Right atrium auricular region (tissue), 2 donors: Measurements from ENCODE around the gene FMO1. TPM values are rescaled to one million over a fixed set of nuclear protein-coding genes. Genes with fewer than 3 reads are reported as not detected.

Experiments used
- DNase-seq: peaks from one replicate; pipeline ENCODE4 v3.0.0-alpha.2; 2019; ENCODE audit warnings: low spot score
- H3K27ac ChIP-seq, 2 donors: fragments of 200-600 bp; sonication (generic); 1 replicate in 1 of 2; 2 replicates in 1 of 2; pipeline ENCODE4 v1.5.1; 2016 to 2019
- H3K27me3 ChIP-seq, 2 donors: fragments of 200-600 bp; sonication (generic); one replicate each; pipeline versions ENCODE4 v1.5.1 to v1.6.0; 2017 to 2019
- H3K36me3 ChIP-seq: fragments of 200-600 bp; sonication (generic); one replicate; pipeline ENCODE4 v1.5.1; 2016
- H3K4me1 ChIP-seq, 2 donors: fragments of 200-600 bp; sonication (generic); one replicate each; pipeline versions ENCODE4 v1.5.1 to v1.6.0; 2017 to 2019
- H3K4me3 ChIP-seq, 2 donors: fragments of 200-600 bp; sonication (generic); 1 replicate in 1 of 2; 2 replicates in 1 of 2; pipeline ENCODE4 v1.5.1; 2017 to 2019; ENCODE audit warnings: mild to moderate bottlenecking in 1 of 2, moderate library complexity in 1 of 2
- H3K9me3 ChIP-seq, 2 donors: fragments of 200-600 bp; sonication (generic); one replicate each; pipeline ENCODE4 v1.5.1; 2019
- total RNA-seq, 2 donors: library from RNA; depleted of rRNA; stranded (reverse); fragments of >200 nt; gene quantifications; one replicate each; pipeline ENCODE4 v1.1.0, GENCODE V29; 2016
- TF ChIP-seq, protein P1 (sequence below), 2 donors: fragments of 200-600 bp; sonication (generic); IDR thresholded peaks; one replicate each; pipeline ENCODE4 v1.5.1; 2019; ENCODE audit warnings: antibody characterized with exemption in 2 of 2

The FMO1 gene
- under 1 TPM; 0.37 to 0.47 TPM for total RNA-seq

- Histone ChIP-seq H3K4me3 (no peak within 1 kb of the TSS), H3K36me3 (no peaks in the 10 kb centered on the region), H3K27me3 (no peaks in the 10 kb centered on the region), H3K4me1 (peaks cover 0 to 5% of the 10 kb centered on the region in 2 donors), H3K27ac (peak within 1 kb of the TSS in 1 of 2 donors; percentile 41), H3K9me3 (no peaks in the 10 kb centered on the region)
- no peak for DNase-seq
- TF ChIP-seq, protein P1, sequence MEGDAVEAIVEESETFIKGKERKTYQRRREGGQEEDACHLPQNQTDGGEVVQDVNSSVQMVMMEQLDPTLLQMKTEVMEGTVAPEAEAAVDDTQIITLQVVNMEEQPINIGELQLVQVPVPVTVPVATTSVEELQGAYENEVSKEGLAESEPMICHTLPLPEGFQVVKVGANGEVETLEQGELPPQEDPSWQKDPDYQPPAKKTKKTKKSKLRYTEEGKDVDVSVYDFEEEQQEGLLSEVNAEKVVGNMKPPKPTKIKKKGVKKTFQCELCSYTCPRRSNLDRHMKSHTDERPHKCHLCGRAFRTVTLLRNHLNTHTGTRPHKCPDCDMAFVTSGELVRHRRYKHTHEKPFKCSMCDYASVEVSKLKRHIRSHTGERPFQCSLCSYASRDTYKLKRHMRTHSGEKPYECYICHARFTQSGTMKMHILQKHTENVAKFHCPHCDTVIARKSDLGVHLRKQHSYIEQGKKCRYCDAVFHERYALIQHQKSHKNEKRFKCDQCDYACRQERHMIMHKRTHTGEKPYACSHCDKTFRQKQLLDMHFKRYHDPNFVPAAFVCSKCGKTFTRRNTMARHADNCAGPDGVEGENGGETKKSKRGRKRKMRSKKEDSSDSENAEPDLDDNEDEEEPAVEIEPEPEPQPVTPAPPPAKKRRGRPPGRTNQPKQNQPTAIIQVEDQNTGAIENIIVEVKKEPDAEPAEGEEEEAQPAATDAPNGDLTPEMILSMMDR (IDR thresholded peaks at IDR 0.05): no peak
These were observed at the start of gene FMO1 for GRCh38 chr1:171248302-171248701. FMO1 (plus strand) TSS chr1:171248494; CDS start chr1:171258088, 9,594 bp downstream.

DNA sequence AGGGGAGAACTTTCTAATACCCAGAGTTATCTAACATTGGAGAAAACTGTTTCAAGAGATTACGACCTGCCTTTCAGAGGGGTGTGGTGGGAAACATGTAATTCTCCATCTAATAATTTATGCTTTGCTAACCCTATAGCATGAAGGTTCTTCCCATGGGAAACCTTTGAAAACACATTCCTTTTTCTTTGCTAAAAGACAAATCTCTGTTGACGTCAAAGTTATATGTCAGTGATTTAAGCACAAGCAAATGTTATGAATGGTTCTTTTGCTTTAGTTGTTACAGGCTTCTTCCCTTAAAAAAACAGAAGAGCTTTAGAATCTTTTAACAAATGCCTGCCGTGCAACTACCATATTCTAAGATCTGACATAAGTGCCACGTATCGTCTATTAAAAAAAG lies 44.0 kb upstream of the FMO1 start:
- Histone ChIP-seq H3K36me3 (peaks cover 33% of the 10 kb centered on the region), H3K4me1 (peaks cover 0 to 11% of the 10 kb centered on the region in 2 donors), H3K27ac (no peak overlapping the region), H3K27me3 (no peaks in the 10 kb centered on the region), H3K4me3 (no peak overlapping the region), H3K9me3 (no peaks in the 10 kb centered on the region)
- TF ChIP-seq, protein P1 (IDR thresholded peaks at IDR 0.05): no peak
- DNase-seq: no peak

DNA sequence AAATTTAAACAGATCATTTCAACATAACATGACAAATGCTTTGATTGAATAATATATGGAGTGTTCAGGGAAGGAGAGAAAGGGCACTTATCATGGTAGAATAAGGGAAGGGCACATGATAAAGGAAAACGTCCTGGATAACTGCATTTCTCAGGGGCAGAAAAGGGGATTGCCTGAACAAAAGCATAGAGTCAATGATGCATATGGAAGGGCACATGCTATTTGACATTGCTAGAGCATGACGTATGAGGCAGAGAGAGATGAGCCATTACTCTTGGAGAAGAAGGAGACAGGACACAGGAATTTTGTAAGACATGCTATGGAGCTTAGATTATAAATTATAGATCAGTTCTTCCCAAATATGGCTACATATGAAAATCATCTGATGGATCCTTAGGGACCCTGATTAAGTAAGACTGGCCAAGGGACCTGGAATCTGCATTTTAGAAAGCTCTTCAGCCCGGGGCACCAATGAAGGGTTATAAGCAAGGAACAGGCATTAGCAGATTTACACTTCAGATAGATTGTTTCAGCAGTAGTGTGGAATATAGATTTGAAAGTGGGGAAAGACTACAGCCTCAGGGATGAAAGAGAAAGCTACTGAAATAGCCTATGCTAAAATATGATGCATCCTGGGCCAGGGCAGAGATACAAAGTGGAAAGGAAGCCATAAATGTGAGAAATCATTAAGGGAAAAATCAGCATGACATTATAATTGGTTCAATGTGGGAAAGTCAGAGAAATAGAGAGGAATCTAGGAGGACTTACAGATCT lies 41.9 kb upstream of the FMO1 start:
- Histone ChIP-seq H3K4me3 (no peak overlapping the region), H3K27me3 (no peaks in the 10 kb centered on the region), H3K4me1 (peaks cover 0 to 24% of the 10 kb centered on the region in 2 donors), H3K9me3 (no peaks in the 10 kb centered on the region), H3K27ac (peak overlapping the region in 1 of 2 donors; percentile 8), H3K36me3 (peaks cover 24% of the 10 kb centered on the region)
- DNase-seq: no peak
- TF ChIP-seq, protein P1 (IDR thresholded peaks at IDR 0.05): no peak

DNA sequence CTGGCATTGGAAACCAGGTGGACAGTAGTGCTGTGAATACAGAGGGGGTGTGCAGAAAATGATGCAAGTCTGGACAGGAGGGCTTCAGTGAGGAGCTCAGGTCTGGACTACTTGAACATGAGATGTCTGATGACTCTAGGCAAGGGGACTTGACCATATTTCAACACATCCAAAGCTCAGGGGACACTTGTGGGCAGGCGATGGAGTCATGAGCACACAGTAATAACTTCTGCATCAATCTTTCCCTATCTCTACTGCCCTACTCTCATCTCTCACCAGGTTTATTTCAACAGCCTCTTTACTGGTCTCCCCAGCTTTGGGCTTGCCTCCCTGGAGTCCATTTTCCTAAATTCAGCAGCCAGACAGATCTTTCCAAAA lies 41.3 kb upstream of the FMO1 start:
- H3K9me3 ChIP-seq: no peaks in the 10 kb centered on the region
- no peaks in the 10 kb centered on the region for H3K27me3 ChIP-seq
- H3K36me3 ChIP-seq: peaks cover 21% of the 10 kb centered on the region
- TF ChIP-seq, protein P1 (IDR thresholded peaks at IDR 0.05): no peak
- no peak for DNase-seq
- peaks cover 0 to 24% of the 10 kb centered on the region in 2 donors for H3K4me1 ChIP-seq
- no peak overlapping the region for H3K4me3 ChIP-seq
- H3K27ac ChIP-seq: peak overlapping the region in 1 of 2 donors; percentile 8

DNA sequence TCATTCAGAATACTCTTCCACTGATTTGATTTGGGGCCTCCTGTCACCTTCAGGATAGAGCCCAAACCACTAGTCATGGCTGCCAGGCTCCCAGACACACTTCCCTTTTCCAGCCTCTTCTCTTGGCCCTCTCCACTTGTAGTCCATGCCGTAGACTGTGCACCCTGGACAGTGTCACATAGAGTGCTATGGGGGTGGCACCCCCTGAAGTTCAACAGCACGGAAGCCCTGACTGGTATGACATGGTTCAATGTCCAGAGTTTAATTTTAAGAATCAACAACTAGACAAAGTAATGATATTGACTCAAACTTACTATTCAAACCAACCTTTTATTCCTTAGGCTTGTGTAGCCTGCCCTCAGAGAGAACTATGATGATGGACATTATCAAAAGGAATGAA lies 40.9 kb upstream of the FMO1 start:
- H3K27ac ChIP-seq: peak overlapping the region in 1 of 2 donors; percentile 8

More for the DNA sequence above, 40.9 kb upstream of the FMO1 start:
- DNase-seq: no peak
- no peaks in the 10 kb centered on the region for H3K27me3 ChIP-seq
- H3K9me3 ChIP-seq: no peaks in the 10 kb centered on the region
- H3K4me1 ChIP-seq: peaks cover 0 to 24% of the 10 kb centered on the region in 2 donors
- TF ChIP-seq, protein P1 (IDR thresholded peaks at IDR 0.05): no peak
- H3K36me3 ChIP-seq: peaks cover 21% of the 10 kb centered on the region
- no peak overlapping the region for H3K4me3 ChIP-seq
